ENCODE measurements around the gene C9orf78. TPM values are rescaled to one million over a fixed set of nuclear protein-coding genes. Genes with fewer than 3 reads are reported as not detected.

C9orf78 gene
- total RNA-seq, 1 experiment from 2014 or later, result 37.5 TPM

DNA sequence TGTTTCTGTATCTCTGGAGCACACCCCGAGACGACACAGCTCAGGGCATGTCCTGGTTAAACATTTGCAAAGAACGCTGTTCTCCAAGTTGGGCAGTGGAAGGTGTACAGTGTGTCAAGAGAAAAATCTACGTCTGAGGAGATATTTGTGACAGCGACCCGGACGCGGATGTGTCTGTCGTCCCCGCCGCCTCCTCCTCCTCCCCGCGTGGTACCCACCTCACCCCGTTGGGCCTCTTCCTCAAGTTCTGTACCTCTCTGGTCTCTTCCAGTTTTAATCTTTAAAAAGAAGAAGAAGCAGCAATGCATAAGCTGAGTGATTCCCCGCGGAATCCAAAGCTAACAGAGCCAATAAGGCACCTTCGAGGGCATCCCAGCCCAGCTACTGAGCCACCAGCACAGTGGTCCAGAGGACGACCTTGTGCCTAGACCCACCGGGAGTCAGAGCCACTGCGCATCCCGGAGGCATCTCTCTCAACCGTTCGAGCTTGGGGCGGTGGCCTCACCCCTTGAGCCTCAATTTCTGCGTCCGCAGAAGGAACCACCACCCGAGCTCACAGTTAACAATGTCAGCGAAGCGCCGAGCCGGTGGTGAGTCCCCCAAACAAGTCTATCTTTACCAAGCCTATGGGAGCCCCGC lies 467 bp downstream of the C9orf78 start:
- H3K14ac ChIP-seq (ENCODE audit: insufficient read depth, low read length), result no peak overlapping the region; the same call in 1 of the 2 replicates
- H3K27me3 Mint-ChIP-seq (ENCODE audit: low read depth), result no peaks in the 10 kb centered on the region; the same call in 1 of the 2 replicates
- TF ChIP-seq, protein P1, sequence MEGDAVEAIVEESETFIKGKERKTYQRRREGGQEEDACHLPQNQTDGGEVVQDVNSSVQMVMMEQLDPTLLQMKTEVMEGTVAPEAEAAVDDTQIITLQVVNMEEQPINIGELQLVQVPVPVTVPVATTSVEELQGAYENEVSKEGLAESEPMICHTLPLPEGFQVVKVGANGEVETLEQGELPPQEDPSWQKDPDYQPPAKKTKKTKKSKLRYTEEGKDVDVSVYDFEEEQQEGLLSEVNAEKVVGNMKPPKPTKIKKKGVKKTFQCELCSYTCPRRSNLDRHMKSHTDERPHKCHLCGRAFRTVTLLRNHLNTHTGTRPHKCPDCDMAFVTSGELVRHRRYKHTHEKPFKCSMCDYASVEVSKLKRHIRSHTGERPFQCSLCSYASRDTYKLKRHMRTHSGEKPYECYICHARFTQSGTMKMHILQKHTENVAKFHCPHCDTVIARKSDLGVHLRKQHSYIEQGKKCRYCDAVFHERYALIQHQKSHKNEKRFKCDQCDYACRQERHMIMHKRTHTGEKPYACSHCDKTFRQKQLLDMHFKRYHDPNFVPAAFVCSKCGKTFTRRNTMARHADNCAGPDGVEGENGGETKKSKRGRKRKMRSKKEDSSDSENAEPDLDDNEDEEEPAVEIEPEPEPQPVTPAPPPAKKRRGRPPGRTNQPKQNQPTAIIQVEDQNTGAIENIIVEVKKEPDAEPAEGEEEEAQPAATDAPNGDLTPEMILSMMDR (conservative IDR thresholded peaks at IDR 0.05), result no peak
- H3K23me2 ChIP-seq (ENCODE audit: insufficient read length, low read depth, low read length, poor library complexity, severe bottlenecking), result peaks cover 10% of the 10 kb centered on the region
- peaks cover 38 to 40% of the 10 kb centered on the region in 2 experiments for H3K4me1 Mint-ChIP-seq
- no peak overlapping the region for H3K56ac ChIP-seq (ENCODE audit: insufficient read length, low read depth, low read length)
- H2AFZ ChIP-seq (ENCODE audit: low read length), result no peak overlapping the region
- no peak overlapping the region for H3T11ph ChIP-seq (ENCODE audit: low read length)
- H3K4ac ChIP-seq (ENCODE audit: low read depth, low read length), result no peak overlapping the region
- H2BK5ac ChIP-seq (ENCODE audit: insufficient read length, low read length), result no peak overlapping the region
- no peak overlapping the region for H3K23ac ChIP-seq (ENCODE audit: insufficient read length, low read depth, low read length)
- peak overlapping the region; percentile 99 for H3K4me2 ChIP-seq (ENCODE audit: insufficient read depth, insufficient read length, low read length)
- WGBS (ENCODE audit: extremely low coverage, insufficient read length, low lambda C conversion rate), result no CpG with 5 or more reads among the region's 32 CpGs
- H2BK120ac ChIP-seq (ENCODE audit: low read depth, low read length, poor library complexity, severe bottlenecking), result no peak overlapping the region
- no peak overlapping the region for H4K8ac ChIP-seq (replicated peaks; ENCODE audit: insufficient read length, low read depth, low read length)
- H2AK5ac ChIP-seq (ENCODE audit: insufficient read length, low read length), result no peak overlapping the region
- H3K4me3 Mint-ChIP-seq, result peak overlapping the region; percentile 99 to 100
- no peaks in the 10 kb centered on the region for H4K20me1 ChIP-seq (ENCODE audit: control insufficient read depth, insufficient read depth, insufficient read length)
- no peak overlapping the region for H2BK12ac ChIP-seq (ENCODE audit: insufficient read length, low read depth, low read length)
- peak overlapping the region; percentile 68 to 98 (median 96); a peak in 5 of 7 replicates for H3K27ac Mint-ChIP-seq
- no peaks in the 10 kb centered on the region for H3K79me1 ChIP-seq (ENCODE audit: insufficient read depth, low read depth, low read length, poor library complexity, severe bottlenecking)
- no peak for DNase-seq
- H2BK15ac ChIP-seq (ENCODE audit: low read depth, low read length), result no peak overlapping the region
- peak overlapping the region; percentile 63 for H3K18ac ChIP-seq (ENCODE audit: insufficient read length, low read depth, low read length)
- no peaks in the 10 kb centered on the region for H3K27me3 ChIP-seq (ENCODE audit: insufficient read depth, low read length)
- no peak overlapping the region for H2BK20ac ChIP-seq (ENCODE audit: low read depth, low read length, poor library complexity, severe bottlenecking)
- no peak overlapping the region for H4K5ac ChIP-seq (ENCODE audit: insufficient read length, low read depth, low read length)
- no peaks in the 10 kb centered on the region; a peak in 1 of 5 replicates for H3K9me3 Mint-ChIP-seq
- peak overlapping the region; percentile 78 for H3K9ac ChIP-seq (ENCODE audit: extremely low read depth, insufficient read length, low read length)
- no peak overlapping the region for H3K27ac ChIP-seq (ENCODE audit: insufficient read length, low read depth, low read length)
- H4K91ac ChIP-seq (ENCODE audit: insufficient read length, low read depth, low read length), result no peak overlapping the region
- H3K36me3 Mint-ChIP-seq (ENCODE audit: insufficient read depth in 1 of 3, low read depth in 3 of 3), result peaks cover 13 to 33% (median 27%) of the 10 kb centered on the region in 3 experiments
- H3K79me2 ChIP-seq (ENCODE audit: insufficient read depth, low read length), result no peaks in the 10 kb centered on the region; the same call in 1 of the 2 replicates
- H3K9me3 ChIP-seq (ENCODE audit: control insufficient read depth, low read depth, low read length), result no peaks in the 10 kb centered on the region
- peaks cover 6% of the 10 kb centered on the region; the same call in 1 of the 2 replicates for H3K4me1 ChIP-seq (ENCODE audit: insufficient read depth, low read length)
